MM.1S (cell line): ENCODE data around the gene FARS2.

ENCODE experiments used
- EZH2phosphoT487 ChIP-seq: fragments of 300-600 bp; sonication (generic); IDR thresholded peaks from 2 replicates; pipeline ENCODE4 v1.6.1; 2018; ENCODE audit warnings: antibody characterized with exemption, low read length
- TF ChIP-seq, protein P1 (sequence below): fragments of 300-600 bp; sonication (generic); IDR thresholded peaks from 2 replicates; pipeline ENCODE4 v1.5.1; 2016; ENCODE audit warnings: antibody characterized with exemption, low read length, mixed read lengths

DNA sequence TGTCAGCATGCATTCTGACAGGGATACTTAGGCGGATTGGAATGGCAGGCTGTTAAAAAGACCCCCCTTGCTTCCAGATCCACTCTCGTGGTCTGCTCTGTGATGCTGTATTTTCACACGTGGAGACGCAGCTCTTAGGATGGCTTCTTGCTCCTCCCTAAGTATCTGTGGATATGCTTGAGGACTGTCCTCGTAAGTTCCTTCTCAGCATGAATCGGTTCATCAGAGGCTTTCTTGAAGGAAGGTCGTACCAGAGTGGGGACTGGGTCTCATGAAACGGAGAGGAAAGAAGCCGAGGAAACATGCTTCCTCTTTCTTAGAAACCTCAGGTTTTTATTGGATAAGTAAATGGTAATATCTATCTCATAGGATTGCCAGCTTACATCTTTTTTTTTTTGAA, 220.4 kb downstream of the FARS2 start:
- TF ChIP-seq, protein P1, sequence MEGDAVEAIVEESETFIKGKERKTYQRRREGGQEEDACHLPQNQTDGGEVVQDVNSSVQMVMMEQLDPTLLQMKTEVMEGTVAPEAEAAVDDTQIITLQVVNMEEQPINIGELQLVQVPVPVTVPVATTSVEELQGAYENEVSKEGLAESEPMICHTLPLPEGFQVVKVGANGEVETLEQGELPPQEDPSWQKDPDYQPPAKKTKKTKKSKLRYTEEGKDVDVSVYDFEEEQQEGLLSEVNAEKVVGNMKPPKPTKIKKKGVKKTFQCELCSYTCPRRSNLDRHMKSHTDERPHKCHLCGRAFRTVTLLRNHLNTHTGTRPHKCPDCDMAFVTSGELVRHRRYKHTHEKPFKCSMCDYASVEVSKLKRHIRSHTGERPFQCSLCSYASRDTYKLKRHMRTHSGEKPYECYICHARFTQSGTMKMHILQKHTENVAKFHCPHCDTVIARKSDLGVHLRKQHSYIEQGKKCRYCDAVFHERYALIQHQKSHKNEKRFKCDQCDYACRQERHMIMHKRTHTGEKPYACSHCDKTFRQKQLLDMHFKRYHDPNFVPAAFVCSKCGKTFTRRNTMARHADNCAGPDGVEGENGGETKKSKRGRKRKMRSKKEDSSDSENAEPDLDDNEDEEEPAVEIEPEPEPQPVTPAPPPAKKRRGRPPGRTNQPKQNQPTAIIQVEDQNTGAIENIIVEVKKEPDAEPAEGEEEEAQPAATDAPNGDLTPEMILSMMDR, result no peak
- no peak for TF ChIP-seq EZH2phosphoT487
